Thyroid gland (tissue), 4 donors: Measurements from ENCODE around the gene BCAS3.
"Not testable (repeated sequence)": the region's sequence is repeated elsewhere in the genome, so short reads cannot be mapped to it uniquely, and the experiment has no call there.

ENCODE experiments used
- CTCF ChIP-seq, 6 experiments: fragments of 200-600 bp in 3 of 6; fragments of 450-650 bp in 3 of 6; sonication (generic) in 3 of 6; IDR thresholded peaks; one replicate each; pipeline ENCODE4 v1.5.1; 2016 to 2019; ENCODE audit warnings: antibody characterized with exemption in 6 of 6, mild to moderate bottlenecking in 2 of 6, inconsistent platforms in 1 of 6, moderate library complexity in 1 of 6
- POLR2A ChIP-seq, 2 donors: fragments of 450-650 bp; IDR thresholded peaks; one replicate each; pipeline ENCODE4 v1.6.1; 2017; ENCODE audit warnings: antibody characterized with exemption in 2 of 2, mild to moderate bottlenecking in 2 of 2, moderate library complexity in 1 of 2

DNA sequence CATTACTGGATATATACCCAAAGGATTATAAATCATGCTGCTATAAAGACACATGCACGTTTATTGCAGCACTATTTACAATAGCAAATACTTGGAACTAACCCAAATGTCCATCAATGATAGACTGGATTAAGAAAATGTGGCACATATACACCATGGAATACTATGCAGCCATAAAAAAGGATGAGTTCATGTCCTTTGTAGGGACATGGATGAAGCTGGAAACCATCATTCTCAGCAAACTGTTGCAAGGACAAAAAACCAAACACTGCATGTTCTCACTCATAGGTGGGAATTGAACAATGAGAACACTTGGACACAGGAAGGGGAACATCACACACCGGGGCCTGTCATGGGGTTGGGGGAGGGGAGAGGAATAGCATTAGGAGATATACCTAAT, 137.3 kb downstream of the BCAS3 start:
- TF ChIP-seq POLR2A, CTCF (IDR thresholded peaks at IDR 0.05): not testable (repeated sequence)
